ENCODE results near the gene PDE8A. TPM values are rescaled to one million over a fixed set of nuclear protein-coding genes. Genes with fewer than 3 reads are reported as not detected.

PDE8A gene
- total RNA-seq, 2 experiments from 2014 or later, result 23.2 to 24.4 TPM

- intact Hi-C loops (cut with micrococcal nuclease), result no loop called here
- Mint-ChIP-seq H3K27ac (no peak overlapping the region), H3K4me1 (ENCODE audit: low read depth) (no peaks in the 10 kb centered on the region), H3K27me3 (no peaks in the 10 kb centered on the region), H3K9me3 (no peaks in the 10 kb centered on the region), H3K4me3 (no peak overlapping the region), H3K36me3 (ENCODE audit: low read depth) (no peaks in the 10 kb centered on the region)
- TF ChIP-seq, protein P1, sequence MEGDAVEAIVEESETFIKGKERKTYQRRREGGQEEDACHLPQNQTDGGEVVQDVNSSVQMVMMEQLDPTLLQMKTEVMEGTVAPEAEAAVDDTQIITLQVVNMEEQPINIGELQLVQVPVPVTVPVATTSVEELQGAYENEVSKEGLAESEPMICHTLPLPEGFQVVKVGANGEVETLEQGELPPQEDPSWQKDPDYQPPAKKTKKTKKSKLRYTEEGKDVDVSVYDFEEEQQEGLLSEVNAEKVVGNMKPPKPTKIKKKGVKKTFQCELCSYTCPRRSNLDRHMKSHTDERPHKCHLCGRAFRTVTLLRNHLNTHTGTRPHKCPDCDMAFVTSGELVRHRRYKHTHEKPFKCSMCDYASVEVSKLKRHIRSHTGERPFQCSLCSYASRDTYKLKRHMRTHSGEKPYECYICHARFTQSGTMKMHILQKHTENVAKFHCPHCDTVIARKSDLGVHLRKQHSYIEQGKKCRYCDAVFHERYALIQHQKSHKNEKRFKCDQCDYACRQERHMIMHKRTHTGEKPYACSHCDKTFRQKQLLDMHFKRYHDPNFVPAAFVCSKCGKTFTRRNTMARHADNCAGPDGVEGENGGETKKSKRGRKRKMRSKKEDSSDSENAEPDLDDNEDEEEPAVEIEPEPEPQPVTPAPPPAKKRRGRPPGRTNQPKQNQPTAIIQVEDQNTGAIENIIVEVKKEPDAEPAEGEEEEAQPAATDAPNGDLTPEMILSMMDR (IDR thresholded peaks at IDR 0.05), result no peak
- ATAC-seq, result no peak
- CTCF ChIA-PET, result no interaction called here
- DNase-seq, result no peak
- POLR2A ChIA-PET, result no interaction called here
These were observed 13.4 kb upstream of the PDE8A start for GRCh38 chr15:84968301-84968700.

DNA sequence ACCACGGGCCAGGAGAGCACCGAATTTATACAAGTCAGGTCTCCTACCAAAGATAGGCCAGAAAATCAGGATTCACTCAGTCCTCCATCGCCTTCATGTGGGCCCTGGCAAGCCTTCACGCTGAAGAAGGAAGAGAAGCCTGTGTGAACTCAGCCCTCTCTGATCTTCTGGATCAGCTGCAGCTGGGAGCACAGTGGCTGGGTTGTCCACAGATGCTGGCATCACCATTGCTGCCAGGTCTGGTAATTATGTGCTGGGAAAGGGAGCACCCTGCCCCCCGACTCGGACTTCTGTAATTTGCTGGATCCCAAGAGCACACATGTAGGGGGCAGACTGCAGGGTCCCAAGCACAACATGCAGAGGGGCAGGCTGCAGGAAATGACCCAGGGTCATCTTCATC, 12.4 kb upstream of the PDE8A start:
- ATAC-seq, result no peak
- ChIA-PET CTCF (interaction anchor here (1.2 kb wide), 1 partner anchor 10 kb away, joined by 3 read pairs; no protein-coding TSS in a partner anchor), POLR2A (no interaction called here)
- no peak overlapping the region for H3K27ac Mint-ChIP-seq
- no peaks in the 10 kb centered on the region for H3K4me1 Mint-ChIP-seq (ENCODE audit: low read depth)
- no peaks in the 10 kb centered on the region for H3K36me3 Mint-ChIP-seq (ENCODE audit: low read depth)
- intact Hi-C loops (cut with micrococcal nuclease), result no loop called here
- TF ChIP-seq, protein P1 (IDR thresholded peaks at IDR 0.05), result no peak
- no peaks in the 10 kb centered on the region for H3K9me3 Mint-ChIP-seq
- no peak overlapping the region for H3K4me3 Mint-ChIP-seq
- no peak for DNase-seq
- H3K27me3 Mint-ChIP-seq, result no peaks in the 10 kb centered on the region

- no peaks in the 10 kb centered on the region for H3K36me3 Mint-ChIP-seq (ENCODE audit: low read depth)
- H3K4me3 Mint-ChIP-seq, result no peak overlapping the region
- TF ChIP-seq, protein P1 (IDR thresholded peaks at IDR 0.05), result no peak
- H3K27ac Mint-ChIP-seq, result no peak overlapping the region
- no peak for ATAC-seq
- POLR2A ChIA-PET, result interaction anchor here (1.5 kb wide), 1 partner anchor 9 kb away, joined by 3 read pairs; no protein-coding TSS in a partner anchor
- no peaks in the 10 kb centered on the region for H3K4me1 Mint-ChIP-seq (ENCODE audit: low read depth)
- no peaks in the 10 kb centered on the region for H3K27me3 Mint-ChIP-seq
- no peaks in the 10 kb centered on the region for H3K9me3 Mint-ChIP-seq
- no peak for DNase-seq
- intact Hi-C loops (cut with micrococcal nuclease), result no loop called here
- CTCF ChIA-PET, result no interaction called here
These were observed 10.8 kb upstream of the PDE8A start for GRCh38 chr15:84970843-84971242.

GRCh38 chr15:84973492-84974460, 7.9 kb upstream of the PDE8A start:
- ATAC-seq, result no peak
- TF ChIP-seq, protein P1 (IDR thresholded peaks at IDR 0.05), result no peak
- Mint-ChIP-seq H3K4me1 (ENCODE audit: low read depth) (no peaks in the 10 kb centered on the region), H3K27me3 (no peaks in the 10 kb centered on the region), H3K9me3 (no peaks in the 10 kb centered on the region), H3K27ac (no peak overlapping the region), H3K36me3 (ENCODE audit: low read depth) (no peaks in the 10 kb centered on the region), H3K4me3 (no peak overlapping the region)
- POLR2A ChIA-PET, result no interaction called here
- CTCF ChIA-PET, result no interaction called here
- no peak for DNase-seq
- intact Hi-C loops (cut with micrococcal nuclease), result no loop called here

- peaks cover 11% of the 10 kb centered on the region for H3K4me1 Mint-ChIP-seq (ENCODE audit: low read depth)
- POLR2A ChIA-PET, result no interaction called here
- DNase-seq (no peak), ATAC-seq (no peak)
- TF ChIP-seq, protein P1 (IDR thresholded peaks at IDR 0.05), result no peak
- CTCF ChIA-PET, result no interaction called here
- H3K9me3 Mint-ChIP-seq, result no peaks in the 10 kb centered on the region
- no peaks in the 10 kb centered on the region for H3K27me3 Mint-ChIP-seq
- intact Hi-C loops (cut with micrococcal nuclease), result no loop called here
- H3K36me3 Mint-ChIP-seq (ENCODE audit: low read depth), result no peaks in the 10 kb centered on the region
- no peak overlapping the region for H3K4me3 Mint-ChIP-seq
- no peak overlapping the region for H3K27ac Mint-ChIP-seq
These were observed 5.7 kb upstream of the PDE8A start for GRCh38 chr15:84975871-84976351.
